Neutrophil (primary cell): ENCODE data around the gene YPEL2.

Experiments used
- H3K27ac ChIP-seq: fragments of 200-600 bp; sonication (generic); 2 replicates; pipeline ENCODE4 v1.5.1; 2016; ENCODE audit warnings: mild to moderate bottlenecking, moderate library complexity
- H3K27me3 ChIP-seq: fragments of 200-600 bp; sonication (generic); 2 replicates; pipeline ENCODE4 v1.6.0; 2016; ENCODE audit warnings: mild to moderate bottlenecking
- H3K36me3 ChIP-seq: fragments of 200-600 bp; sonication (generic); 2 replicates; pipeline ENCODE4 v1.5.1; 2017
- H3K4me1 ChIP-seq, 2 experiments: fragments of 200-600 bp in 1 of 2; sonication (generic) in 1 of 2; 1 replicate in 1 of 2; 2 replicates in 1 of 2; pipeline versions ENCODE4 v1.5.1 to v1.6.1; 2013 to 2016; ENCODE audit warnings: low read depth in 1 of 2, low read length in 1 of 2, mild to moderate bottlenecking in 1 of 2, moderate library complexity in 1 of 2; ENCODE audit not compliant: control insufficient read depth in 1 of 2, insufficient read depth in 1 of 2
- H3K4me3 ChIP-seq, 2 experiments: fragments of 200-600 bp in 1 of 2; sonication (generic) in 1 of 2; 1 replicate in 1 of 2; 2 replicates in 1 of 2; pipeline ENCODE4 v1.5.1; 2013 to 2016; ENCODE audit warnings: low read depth in 1 of 2, low read length in 1 of 2, mild to moderate bottlenecking in 1 of 2, moderate library complexity in 1 of 2
- H3K9me3 ChIP-seq: fragments of 200-600 bp; sonication (generic); 2 replicates; pipeline ENCODE4 v1.5.1; 2016
- CTCF ChIP-seq: fragments of 200-600 bp; sonication (generic); IDR thresholded peaks from 2 replicates; pipeline ENCODE4 v1.5.1; 2016; ENCODE audit warnings: antibody characterized with exemption

YPEL2 gene

GRCh38 chr17:59361916-59362810 is 30.7 kb downstream of the YPEL2 start:
- peaks cover 16% of the 10 kb centered on the region in 2 experiments for H3K4me1 ChIP-seq
- no peak overlapping the region for H3K27ac ChIP-seq
- no peaks in the 10 kb centered on the region for H3K27me3 ChIP-seq
- TF ChIP-seq CTCF: no peak
- peaks cover 13% of the 10 kb centered on the region for H3K36me3 ChIP-seq
- no peaks in the 10 kb centered on the region for H3K9me3 ChIP-seq
- no peak overlapping the region for H3K4me3 ChIP-seq

DNA sequence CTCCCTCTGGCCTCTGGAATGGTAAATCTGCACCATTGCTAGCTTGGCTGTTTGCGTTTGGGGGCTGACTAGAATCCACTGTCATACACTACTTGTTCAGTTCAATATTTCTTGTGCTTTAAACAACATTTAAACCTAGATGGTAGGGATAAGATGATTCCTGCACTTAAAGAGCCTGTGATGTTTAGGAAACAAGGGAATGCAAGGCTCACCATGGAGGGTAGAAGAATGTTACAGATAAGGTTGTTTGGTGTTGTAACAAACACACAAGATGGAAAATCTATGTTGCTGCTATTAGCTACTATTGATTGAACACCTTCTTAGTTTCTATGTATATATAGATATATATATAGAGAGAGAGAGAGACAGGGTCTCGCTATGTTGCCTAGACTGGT is 31.4 kb downstream of the YPEL2 start:
- no peak overlapping the region for H3K27ac ChIP-seq
- no peaks in the 10 kb centered on the region for H3K27me3 ChIP-seq
- TF ChIP-seq CTCF: no peak
- H3K4me3 ChIP-seq: no peak overlapping the region
- no peaks in the 10 kb centered on the region for H3K9me3 ChIP-seq
- H3K4me1 ChIP-seq: peaks cover 16% of the 10 kb centered on the region in 2 experiments
- peaks cover 7% of the 10 kb centered on the region for H3K36me3 ChIP-seq

DNA sequence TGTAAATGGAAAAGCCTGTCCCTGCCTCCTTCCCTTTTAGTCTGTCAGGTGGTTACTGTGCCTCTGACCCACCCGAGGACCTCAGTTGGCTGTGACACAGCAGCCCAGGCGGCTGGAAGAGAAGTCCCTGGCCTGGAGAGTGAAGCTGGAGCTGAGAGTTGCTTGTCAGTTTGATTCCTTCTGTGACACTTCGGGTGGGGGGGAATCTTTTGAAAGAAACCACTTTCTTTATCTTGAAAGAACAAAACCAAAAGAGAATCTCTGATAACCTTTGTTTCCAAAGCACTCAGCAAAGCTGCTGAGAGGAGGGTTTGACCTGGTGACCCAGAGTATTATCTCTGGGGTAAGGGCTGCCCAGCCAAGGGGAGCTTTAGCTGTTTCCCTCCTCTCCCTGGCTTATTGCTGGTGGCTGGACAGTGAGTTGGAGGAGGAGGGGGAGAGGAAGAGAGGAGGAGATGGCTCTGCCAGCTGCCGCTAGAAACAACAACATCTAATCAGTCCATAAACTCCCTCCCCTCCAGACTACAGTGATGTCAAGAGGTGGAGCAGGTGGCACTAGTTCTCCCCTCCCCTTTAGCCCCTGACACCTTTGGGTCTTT is 34.0 kb downstream of the YPEL2 start:
- H3K4me1 ChIP-seq: peaks cover 16% of the 10 kb centered on the region in 2 experiments
- H3K4me3 ChIP-seq: no peak overlapping the region
- H3K36me3 ChIP-seq: no peaks in the 10 kb centered on the region
- peak overlapping the region; percentile 70 for H3K27ac ChIP-seq
- no peaks in the 10 kb centered on the region for H3K9me3 ChIP-seq
- no peak for TF ChIP-seq CTCF
- H3K27me3 ChIP-seq: no peaks in the 10 kb centered on the region

DNA sequence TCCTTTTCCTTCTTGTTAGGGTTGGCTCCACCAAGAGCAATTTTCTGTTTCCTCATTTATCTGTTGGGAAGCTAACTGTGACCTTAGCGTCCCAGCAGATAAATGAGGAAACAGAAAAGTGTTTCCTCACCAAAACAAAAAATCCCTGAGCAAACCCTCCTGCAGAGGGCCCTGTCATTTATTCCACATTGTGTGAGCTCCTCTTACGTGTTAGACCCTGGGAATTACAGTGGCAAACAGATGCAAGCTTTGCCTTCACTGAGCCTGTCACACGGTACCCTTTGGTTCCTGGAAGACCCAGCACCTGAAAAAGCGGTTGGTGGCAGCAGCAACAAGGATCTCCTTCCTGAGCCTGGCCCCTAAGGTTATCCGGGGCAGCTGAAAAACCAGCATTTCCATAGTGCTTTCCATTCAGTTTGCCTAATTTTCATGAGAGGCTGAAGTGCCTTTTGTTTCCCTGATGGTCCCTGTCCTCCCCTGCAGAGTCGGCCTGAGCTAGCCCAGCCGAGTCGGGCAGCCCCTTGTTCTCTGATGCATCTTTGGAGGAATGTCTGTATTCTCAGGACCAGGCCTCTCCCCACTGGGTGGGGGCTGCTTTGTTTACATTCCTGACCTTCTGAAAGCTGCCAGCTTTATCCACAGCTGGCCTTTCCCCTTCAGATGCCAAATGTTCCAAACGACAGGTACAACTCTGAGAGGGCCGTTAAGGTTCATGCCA is 34.7 kb downstream of the YPEL2 start:
- no peaks in the 10 kb centered on the region for H3K9me3 ChIP-seq
- H3K27me3 ChIP-seq: no peaks in the 10 kb centered on the region
- no peak for TF ChIP-seq CTCF
- H3K36me3 ChIP-seq: no peaks in the 10 kb centered on the region
- H3K4me3 ChIP-seq: no peak overlapping the region
- peaks cover 19% of the 10 kb centered on the region in 2 experiments for H3K4me1 ChIP-seq
- peak overlapping the region; percentile 70 for H3K27ac ChIP-seq

- Histone ChIP-seq H3K9me3 (no peaks in the 10 kb centered on the region), H3K27ac (no peak overlapping the region), H3K4me3 (no peak overlapping the region), H3K4me1 (peaks cover 26 to 27% of the 10 kb centered on the region in 2 experiments), H3K27me3 (no peaks in the 10 kb centered on the region), H3K36me3 (no peaks in the 10 kb centered on the region)
- no peak for TF ChIP-seq CTCF
Measured at GRCh38 chr17:59366773-59367656, 35.6 kb downstream of the YPEL2 start.
